Mucosa of descending colon (tissue), 3 donors: ENCODE measurements around the gene FBXO9. TPM values are rescaled to one million over a fixed set of nuclear protein-coding genes. Genes with fewer than 3 reads are reported as not detected.

ENCODE experiments used
- ATAC-seq: fragments of 200-7000 bp; cut with Tn5 transposase; one replicate; pipeline ENCODE4 v1.9.1; 2020; ENCODE audit warnings: mild to moderate bottlenecking, moderate library complexity
- DNase-seq, 3 donors: peaks; one replicate each; pipeline ENCODE4 v3.0.0-alpha.2; 2020
- H3K36me3 ChIP-seq: fragments of 200-600 bp; one replicate; pipeline ENCODE4 v1.8.0; 2021; ENCODE audit warnings: low read depth, mild to moderate bottlenecking
- H3K4me1 ChIP-seq: fragments of 200-600 bp; one replicate; pipeline ENCODE4 v1.8.0; 2021; ENCODE audit warnings: low read depth, mild to moderate bottlenecking
- H3K4me3 ChIP-seq: fragments of 200-600 bp; one replicate; pipeline ENCODE4 v1.8.0; 2021; ENCODE audit warnings: mild to moderate bottlenecking
- H3K9me3 ChIP-seq: fragments of 200-600 bp; one replicate; pipeline ENCODE4 v1.8.0; 2021; ENCODE audit warnings: mild to moderate bottlenecking
- intact Hi-C, 2 donors: fragments of 100-400 bp; cut with DNase I in 1 of 2; cut with micrococcal nuclease in 1 of 2; formaldehyde crosslinking; loops; one replicate each; pipeline versions ENCODE4 v1.11.0 to v1.11.1; 2022; cut with DNase I, micrococcal nuclease
- long read RNA-seq, 2 donors: library from polyadenylated mRNA; unstranded; transcript quantifications; one replicate each; pipeline ENCODE4 v2.0.0, GENCODE V29; 2019 to 2021
- total RNA-seq, 3 donors: library from RNA; stranded (reverse); fragmentation: NEBNext Ultra II Directional in 2 of 3; extraction: Animal tissue kit (Norgen Biotek cat#: 25700) in 2 of 3; gene quantifications; one replicate each; pipeline versions ENCODE4 v1.2.1 to v1.2.4, GENCODE V29; 2021 to 2023
- TF ChIP-seq, protein P1 (sequence below): fragments of 200-600 bp; IDR thresholded peaks from one replicate; pipeline ENCODE4 v1.8.0; 2022; ENCODE audit warnings: antibody characterized with exemption, mild to moderate bottlenecking
- donor health status: DM: no; HTN: no; CAD: no; lungs with moderate emphysema.
- donor health status: DM: no; HTN: no; CAD: no.
- donor health status: DM: no; HTN: yes; CAD: no.

The FBXO9 gene
- 100 to 1,000 TPM in 1 of 3 donors, 10 to 100 TPM in 2; 80.3 to 100 (median 80.4) TPM for total RNA-seq
- long read RNA-seq, donor 1, transcript FBXO9-202 (13 exons, 3,418 nt): major isoform, 85 of 113 reads
- long read RNA-seq, donor 1, partial matches to known transcripts: 11 of 113 reads
- long read RNA-seq, donor 1, other reads (novel, unspliced or antisense): 15 of 113 reads
- long read RNA-seq, donor 2, transcript FBXO9-202 (13 exons, 3,418 nt): major isoform, 5 of 33 reads
- long read RNA-seq, donor 2, partial matches to known transcripts: 19 of 33 reads
- long read RNA-seq, donor 2, other reads (novel, unspliced or antisense): 9 of 33 reads

DNA sequence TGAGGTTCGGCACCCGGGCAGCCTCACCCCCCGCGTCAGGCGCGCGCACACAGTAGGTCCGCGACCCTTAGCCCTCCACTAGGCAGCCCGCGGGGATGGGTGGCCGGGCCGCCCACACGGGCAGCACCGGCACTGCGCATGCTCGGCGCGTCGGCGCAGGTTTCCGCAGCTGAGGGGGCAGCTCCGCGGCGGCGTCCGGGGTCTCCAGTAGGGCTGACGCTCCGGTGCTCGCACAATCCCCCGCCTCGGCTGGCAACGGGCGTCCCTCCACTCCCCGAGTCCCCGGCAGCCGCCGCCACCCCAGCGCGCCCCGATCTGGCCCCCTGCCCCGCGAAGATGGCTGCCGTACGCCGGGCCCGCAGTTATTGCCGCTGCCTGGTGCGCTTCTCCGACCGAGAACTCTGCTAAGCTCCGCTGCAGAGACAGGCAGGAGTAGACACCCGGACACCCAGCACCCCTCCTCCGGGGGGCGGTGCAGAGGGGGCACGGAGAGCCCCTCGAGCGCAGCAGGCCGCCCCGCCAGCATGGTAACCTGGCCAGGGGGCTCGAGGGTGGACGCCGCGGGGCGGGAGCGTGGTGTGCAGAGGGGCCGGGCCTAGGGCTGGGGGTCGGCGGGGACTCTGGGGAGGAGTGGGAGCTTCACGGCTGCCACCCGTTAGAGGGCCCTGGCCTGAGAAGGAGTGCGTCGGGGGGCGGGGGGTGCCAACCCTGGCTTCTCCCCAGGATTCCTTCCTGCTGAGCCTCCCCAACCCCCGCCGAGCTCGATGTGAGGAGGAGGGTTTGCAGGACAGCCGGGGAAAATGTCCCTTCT lies at the start of gene FBXO9:
TSS of gene FBXO9 (plus strand) at position 139 of the 811 bp plus-strand sequence. CDS start at position 525, 386 bp downstream.
- TF ChIP-seq, protein P1, sequence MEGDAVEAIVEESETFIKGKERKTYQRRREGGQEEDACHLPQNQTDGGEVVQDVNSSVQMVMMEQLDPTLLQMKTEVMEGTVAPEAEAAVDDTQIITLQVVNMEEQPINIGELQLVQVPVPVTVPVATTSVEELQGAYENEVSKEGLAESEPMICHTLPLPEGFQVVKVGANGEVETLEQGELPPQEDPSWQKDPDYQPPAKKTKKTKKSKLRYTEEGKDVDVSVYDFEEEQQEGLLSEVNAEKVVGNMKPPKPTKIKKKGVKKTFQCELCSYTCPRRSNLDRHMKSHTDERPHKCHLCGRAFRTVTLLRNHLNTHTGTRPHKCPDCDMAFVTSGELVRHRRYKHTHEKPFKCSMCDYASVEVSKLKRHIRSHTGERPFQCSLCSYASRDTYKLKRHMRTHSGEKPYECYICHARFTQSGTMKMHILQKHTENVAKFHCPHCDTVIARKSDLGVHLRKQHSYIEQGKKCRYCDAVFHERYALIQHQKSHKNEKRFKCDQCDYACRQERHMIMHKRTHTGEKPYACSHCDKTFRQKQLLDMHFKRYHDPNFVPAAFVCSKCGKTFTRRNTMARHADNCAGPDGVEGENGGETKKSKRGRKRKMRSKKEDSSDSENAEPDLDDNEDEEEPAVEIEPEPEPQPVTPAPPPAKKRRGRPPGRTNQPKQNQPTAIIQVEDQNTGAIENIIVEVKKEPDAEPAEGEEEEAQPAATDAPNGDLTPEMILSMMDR: no peak
- intact Hi-C loops: no loop called here
- no peaks in the 10 kb centered on the region for H3K36me3 ChIP-seq
- ATAC-seq: peak; percentile 67
- no peaks in the 10 kb centered on the region for H3K9me3 ChIP-seq
- DNase-seq: peak; percentile 74 to 85 (median 85)
- peak within 1 kb of the TSS; percentile 89 for H3K4me3 ChIP-seq
- peaks cover 15% of the 10 kb centered on the region for H3K4me1 ChIP-seq

DNA sequence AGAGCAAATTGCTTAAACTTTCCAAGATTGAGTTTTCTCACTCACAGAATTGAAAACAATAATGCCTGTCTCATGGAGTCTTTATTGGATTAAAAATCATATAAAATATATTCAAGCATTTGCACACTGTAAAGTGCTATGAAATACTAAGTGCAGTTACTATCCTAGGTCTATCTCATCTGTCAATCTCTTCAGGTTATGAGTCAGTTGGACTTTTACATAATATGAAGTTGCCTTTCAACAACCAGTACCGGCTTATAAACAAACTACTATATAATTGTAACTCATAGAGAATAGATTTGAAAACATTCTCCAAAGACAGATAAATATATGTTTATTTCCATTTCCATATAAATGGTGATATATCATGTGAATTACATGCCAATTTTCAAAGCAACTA lies 49.7 kb upstream of the FBXO9 start:
- intact Hi-C loops: no loop called here
- H3K4me1 ChIP-seq: no peaks in the 10 kb centered on the region
- ATAC-seq: no peak
- TF ChIP-seq, protein P1: no peak
- peaks cover 3% of the 10 kb centered on the region for H3K36me3 ChIP-seq
- no peak for DNase-seq
- no peak overlapping the region for H3K4me3 ChIP-seq
- no peaks in the 10 kb centered on the region for H3K9me3 ChIP-seq

DNA sequence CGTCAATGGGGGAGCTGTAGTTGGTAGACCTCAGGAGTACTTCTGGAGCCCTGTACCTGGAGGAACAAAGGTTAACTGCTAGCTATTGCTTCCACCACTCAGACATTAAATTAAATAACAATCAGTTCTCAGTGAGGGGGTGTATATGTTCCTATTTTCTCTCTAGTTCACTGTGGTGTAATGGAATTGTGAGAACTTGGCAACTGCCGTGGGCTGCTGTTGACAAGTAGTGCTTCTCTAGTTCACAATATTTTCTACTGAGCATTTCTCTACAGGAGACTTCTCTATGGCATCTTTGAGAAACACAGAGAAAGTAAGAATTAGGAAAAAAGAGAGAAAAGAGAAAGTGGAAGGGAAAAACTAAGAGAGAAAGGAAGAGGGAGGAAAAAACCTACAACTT lies 46.8 kb upstream of the FBXO9 start:
- DNase-seq (no peak), ATAC-seq (no peak)
- Histone ChIP-seq H3K4me3 (no peak overlapping the region), H3K9me3 (no peaks in the 10 kb centered on the region), H3K4me1 (no peaks in the 10 kb centered on the region), H3K36me3 (no peaks in the 10 kb centered on the region)
- TF ChIP-seq, protein P1: no peak
- intact Hi-C loops: no loop called here

DNA sequence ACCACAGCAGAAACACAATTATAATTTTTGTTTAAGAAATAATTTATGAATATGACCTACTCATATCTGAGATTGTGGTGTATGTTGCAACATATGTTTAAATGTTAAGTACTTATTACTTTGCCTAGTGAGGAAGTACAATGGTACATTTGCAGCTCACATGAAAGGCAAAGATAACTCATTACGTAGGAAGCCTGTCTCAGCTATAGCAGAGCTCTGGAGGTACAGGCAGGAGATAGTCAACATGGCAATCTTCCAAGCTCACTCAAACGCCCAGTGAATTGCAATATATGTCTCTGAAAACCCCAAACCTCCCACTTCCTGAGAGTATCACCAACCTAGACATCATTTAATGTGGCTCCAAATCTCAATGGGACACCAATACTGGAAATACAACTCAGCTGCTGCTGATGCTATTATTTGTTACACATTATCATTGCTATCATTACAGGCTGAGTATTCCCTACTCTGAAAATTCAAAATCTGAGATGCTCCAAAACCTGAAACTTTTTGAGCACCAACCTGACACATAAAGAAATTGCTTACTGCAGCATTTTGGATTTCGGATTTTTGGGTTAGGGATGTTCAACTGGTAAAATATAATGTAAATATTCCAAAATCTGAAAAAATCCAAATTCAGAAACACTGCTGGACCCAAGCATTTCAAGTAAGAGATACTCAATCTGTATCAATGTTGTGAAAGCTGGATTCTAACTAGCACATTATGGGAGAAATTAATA lies 45.0 kb upstream of the FBXO9 start:
- ATAC-seq (no peak), DNase-seq (no peak)
- intact Hi-C loops: no loop called here
- TF ChIP-seq, protein P1: no peak
- no peaks in the 10 kb centered on the region for H3K9me3 ChIP-seq
- no peaks in the 10 kb centered on the region for H3K36me3 ChIP-seq
- H3K4me1 ChIP-seq: no peaks in the 10 kb centered on the region
- H3K4me3 ChIP-seq: no peak overlapping the region

DNA sequence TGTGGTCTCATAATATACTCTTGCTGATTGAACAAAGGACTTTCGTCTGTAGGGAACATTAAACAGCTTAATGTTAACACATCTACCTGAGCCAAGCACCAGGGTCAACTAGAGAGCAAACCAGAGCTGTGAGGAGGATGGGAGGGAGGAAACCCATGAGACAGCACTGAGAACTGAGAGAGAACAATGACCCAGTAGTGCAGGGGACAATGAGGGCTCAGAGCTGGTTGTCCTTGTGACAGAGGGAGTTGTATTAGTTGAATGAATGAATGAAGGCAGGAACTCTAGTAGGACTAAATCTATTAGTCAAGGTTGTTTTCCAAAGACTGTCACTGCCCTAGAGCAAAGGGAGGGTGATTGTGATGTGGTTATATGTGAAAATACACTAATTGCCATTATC lies 41.9 kb upstream of the FBXO9 start:
- DNase-seq (no peak), ATAC-seq (no peak)
- Histone ChIP-seq H3K36me3 (no peaks in the 10 kb centered on the region), H3K9me3 (no peaks in the 10 kb centered on the region), H3K4me1 (no peaks in the 10 kb centered on the region), H3K4me3 (no peak overlapping the region)
- intact Hi-C loops: no loop called here
- TF ChIP-seq, protein P1: no peak
